HepG2 (cell line): Measurements from ENCODE around the gene TTLL4. TPM values are rescaled to one million over a fixed set of nuclear protein-coding genes. Genes with fewer than 3 reads are reported as not detected.

Experiments
- CBX5 ChIP-seq: sonication (generic); formaldehyde crosslinking; IDR thresholded peaks from 2 replicates; pipeline ENCODE4 v1.4.0; 2020; ENCODE audit warnings: missing genetic modification reagents, borderline replicate concordance
- NRL ChIP-seq: sonication (generic); formaldehyde crosslinking; IDR thresholded peaks from 2 replicates; pipeline ENCODE4 v1.5.0; 2020; ENCODE audit warnings: missing genetic modification reagents, mild to moderate bottlenecking, moderate library complexity, borderline replicate concordance
- PAWR ChIP-seq: sonication (generic); formaldehyde crosslinking; IDR thresholded peaks from 2 replicates; pipeline ENCODE4 v1.4.0; 2020; ENCODE audit warnings: missing genetic modification reagents, mild to moderate bottlenecking, borderline replicate concordance
- PRMT3 ChIP-seq: sonication (generic); formaldehyde crosslinking; IDR thresholded peaks from 2 replicates; pipeline ENCODE4 v1.8.1; 2022; ENCODE audit warnings: low read depth, mild to moderate bottlenecking, moderate library complexity, missing genetic modification reagents, borderline replicate concordance
- SOX5 ChIP-seq: IDR thresholded peaks from 2 replicates; pipeline ENCODE4 v1.6.1; 2016; ENCODE audit warnings: borderline replicate concordance
- SOX6 ChIP-seq, 2 experiments: fragments of 450-650 bp in 1 of 2; sonication (generic) in 1 of 2; formaldehyde crosslinking in 1 of 2; IDR thresholded peaks; 2 replicates each; pipeline versions ENCODE4 v1.4.0 to v1.6.1; 2017 to 2020; ENCODE audit warnings: antibody characterized with exemption in 1 of 2, mild to moderate bottlenecking in 1 of 2, missing genetic modification reagents in 1 of 2
- STAG1 ChIP-seq: sonication (generic); formaldehyde crosslinking; IDR thresholded peaks from 2 replicates; pipeline ENCODE4 v1.4.0; 2020; ENCODE audit warnings: missing genetic modification reagents
- ZBTB8A ChIP-seq: sonication (generic); formaldehyde crosslinking; IDR thresholded peaks from 2 replicates; pipeline ENCODE4 v1.4.0; 2020; ENCODE audit warnings: mild to moderate bottlenecking, low read depth, missing genetic modification reagents, borderline replicate concordance
- ZFP36 ChIP-seq: fragments of 150-350 bp; IDR thresholded peaks from 2 replicates; pipeline ENCODE4 v1.6.1; 2018; ENCODE audit warnings: borderline replicate concordance, low read length, low read depth; ENCODE audit not compliant: partially characterized antibody
- ZFP62 ChIP-seq: sonication (generic); formaldehyde crosslinking; IDR thresholded peaks from 2 replicates; pipeline ENCODE4 v1.4.0; 2020; ENCODE audit warnings: missing genetic modification reagents
- ZNF232 ChIP-seq: sonication (generic); formaldehyde crosslinking; IDR thresholded peaks from 2 replicates; pipeline ENCODE4 v1.4.0; 2020; ENCODE audit warnings: missing genetic modification reagents, borderline replicate concordance
- ZNF567 ChIP-seq: sonication (generic); formaldehyde crosslinking; IDR thresholded peaks from 2 replicates; pipeline ENCODE4 v1.8.1; 2023; ENCODE audit warnings: mild to moderate bottlenecking, missing genetic modification reagents, borderline replicate concordance
- ZNF607 ChIP-seq: sonication (generic); formaldehyde crosslinking; IDR thresholded peaks from 2 replicates; pipeline ENCODE4 v1.5.1; 2020; ENCODE audit warnings: missing genetic modification reagents, mild to moderate bottlenecking, borderline replicate concordance
- ZNF614 ChIP-seq: IDR thresholded peaks from 2 replicates; pipeline ENCODE4 v1.6.1; 2018; ENCODE audit warnings: missing biosample characterization, missing genetic modification reagents, inconsistent platforms, borderline replicate concordance
- ZNF781 ChIP-seq: sonication (generic); formaldehyde crosslinking; IDR thresholded peaks from 2 replicates; pipeline ENCODE4 v1.5.1; 2020; ENCODE audit warnings: borderline replicate concordance, mild to moderate bottlenecking, missing genetic modification reagents; ENCODE audit errors: not compliant biosample characterization
- polyA plus RNA-seq, 8 experiments: library from polyadenylated mRNA; depleted of rRNA in 3 of 8; stranded (reverse) in 7 of 8; unstranded in 1 of 8; fragments of >200 nt; fragmentation: Illumina TruSeq in 4 of 8; extraction: Trizol in 4 of 8; gene quantifications; 2 replicates each; pipeline versions ENCODE4 v1.2.1 to v1.2.3, GENCODE V29; 2011 to 2016; ENCODE audit warnings: low read depth in 4 of 8, missing spikeins in 1 of 8, mixed read lengths in 1 of 8; ENCODE audit not compliant: insufficient read depth in 1 of 8
- total RNA-seq, 5 experiments: library from RNA; depleted of rRNA; stranded (reverse); fragments of >200 nt; fragmentation: Illumina TruSeq; extraction: Trizol; gene quantifications; 2 replicates each; pipeline ENCODE4 v1.2.3, GENCODE V29; 2016; ENCODE audit warnings: low read depth in 1 of 5
- TF ChIP-seq, protein P1 (sequence below): sonication (generic); formaldehyde crosslinking; IDR thresholded peaks from 2 replicates; pipeline ENCODE4 v1.8.1; 2022; ENCODE audit warnings: low read depth, mild to moderate bottlenecking, missing genetic modification reagents
- TF ChIP-seq, protein P2 (sequence below): sonication (generic); formaldehyde crosslinking; IDR thresholded peaks from 2 replicates; pipeline ENCODE4 v1.4.0; 2020; ENCODE audit warnings: missing genetic modification reagents
- TF ChIP-seq, protein P3 (sequence below): conservative IDR thresholded peaks from 2 replicates; pipeline ENCODE4 v1.6.1; 2018; ENCODE audit warnings: missing genetic modification reagents
- TF ChIP-seq, protein P4 (sequence below): sonication (generic); formaldehyde crosslinking; IDR thresholded peaks from 2 replicates; pipeline ENCODE4 v1.4.0; 2020; ENCODE audit warnings: mild to moderate bottlenecking, missing genetic modification reagents

The TTLL4 gene
- total and polyA plus RNA-seq, 2 of the 13 experiments (the other 11 are each of a cell fraction or from before 2014, with no cell fraction given): 77.5 to 84.6 TPM

DNA sequence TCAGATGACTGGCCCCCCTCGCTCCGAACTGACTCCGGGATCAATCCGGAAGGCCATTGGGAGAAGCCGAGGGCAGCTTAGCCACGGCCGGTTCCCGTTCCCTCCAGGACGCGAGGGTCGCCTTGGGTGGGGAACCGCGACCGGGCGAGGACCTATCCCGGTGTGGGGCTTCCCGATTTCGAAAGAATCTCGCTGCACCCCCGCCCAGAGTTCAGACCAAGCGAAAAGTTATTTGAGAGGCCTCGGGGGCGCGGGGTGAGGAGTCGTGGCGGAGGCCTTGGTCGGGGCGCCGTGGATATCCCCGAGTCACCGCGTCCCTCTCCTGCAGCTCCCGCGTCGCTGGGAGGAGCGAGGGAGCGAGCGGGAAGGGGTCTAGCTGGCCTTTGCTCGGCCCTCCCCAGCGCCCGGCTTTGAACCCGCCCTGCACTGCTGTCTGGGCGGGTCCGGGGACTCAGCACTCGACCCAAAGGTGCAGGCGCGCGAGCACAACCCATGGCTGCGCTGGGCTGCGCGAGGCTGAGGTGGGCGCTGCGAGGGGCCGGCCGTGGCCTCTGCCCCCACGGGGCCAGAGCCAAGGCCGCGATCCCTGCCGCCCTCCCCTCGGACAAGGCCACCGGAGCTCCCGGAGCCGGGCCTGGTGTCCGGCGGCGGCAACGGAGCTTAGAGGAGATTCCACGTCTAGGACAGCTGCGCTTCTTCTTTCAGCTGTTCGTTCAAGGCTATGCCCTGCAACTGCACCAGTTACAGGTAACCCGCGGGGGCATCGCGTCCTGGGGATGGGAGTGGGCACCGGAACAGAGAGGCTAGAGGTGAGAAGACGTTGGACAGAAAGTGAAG is 71.3 kb downstream of the TTLL4 start, which contains the start of gene CYP27A1 (continued):
- TF ChIP-seq PAWR (CRISPR knock-in tag): no peak
- peak; percentile 84 for TF ChIP-seq ZNF232 (CRISPR knock-in tag)
- TF ChIP-seq, protein P1, sequence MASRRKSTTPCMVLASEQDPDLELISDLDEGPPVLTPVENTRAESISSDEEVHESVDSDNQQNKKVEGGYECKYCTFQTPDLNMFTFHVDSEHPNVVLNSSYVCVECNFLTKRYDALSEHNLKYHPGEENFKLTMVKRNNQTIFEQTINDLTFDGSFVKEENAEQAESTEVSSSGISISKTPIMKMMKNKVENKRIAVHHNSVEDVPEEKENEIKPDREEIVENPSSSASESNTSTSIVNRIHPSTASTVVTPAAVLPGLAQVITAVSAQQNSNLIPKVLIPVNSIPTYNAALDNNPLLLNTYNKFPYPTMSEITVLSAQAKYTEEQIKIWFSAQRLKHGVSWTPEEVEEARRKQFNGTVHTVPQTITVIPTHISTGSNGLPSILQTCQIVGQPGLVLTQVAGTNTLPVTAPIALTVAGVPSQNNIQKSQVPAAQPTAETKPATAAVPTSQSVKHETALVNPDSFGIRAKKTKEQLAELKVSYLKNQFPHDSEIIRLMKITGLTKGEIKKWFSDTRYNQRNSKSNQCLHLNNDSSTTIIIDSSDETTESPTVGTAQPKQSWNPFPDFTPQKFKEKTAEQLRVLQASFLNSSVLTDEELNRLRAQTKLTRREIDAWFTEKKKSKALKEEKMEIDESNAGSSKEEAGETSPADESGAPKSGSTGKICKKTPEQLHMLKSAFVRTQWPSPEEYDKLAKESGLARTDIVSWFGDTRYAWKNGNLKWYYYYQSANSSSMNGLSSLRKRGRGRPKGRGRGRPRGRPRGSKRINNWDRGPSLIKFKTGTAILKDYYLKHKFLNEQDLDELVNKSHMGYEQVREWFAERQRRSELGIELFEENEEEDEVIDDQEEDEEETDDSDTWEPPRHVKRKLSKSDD (CRISPR knock-in tag): no peak; the same call in 1 of the 2 replicates
- no peak; the same call in none of the 2 replicates for TF ChIP-seq ZNF614 (CRISPR knock-in tag)
- TF ChIP-seq, protein P2, sequence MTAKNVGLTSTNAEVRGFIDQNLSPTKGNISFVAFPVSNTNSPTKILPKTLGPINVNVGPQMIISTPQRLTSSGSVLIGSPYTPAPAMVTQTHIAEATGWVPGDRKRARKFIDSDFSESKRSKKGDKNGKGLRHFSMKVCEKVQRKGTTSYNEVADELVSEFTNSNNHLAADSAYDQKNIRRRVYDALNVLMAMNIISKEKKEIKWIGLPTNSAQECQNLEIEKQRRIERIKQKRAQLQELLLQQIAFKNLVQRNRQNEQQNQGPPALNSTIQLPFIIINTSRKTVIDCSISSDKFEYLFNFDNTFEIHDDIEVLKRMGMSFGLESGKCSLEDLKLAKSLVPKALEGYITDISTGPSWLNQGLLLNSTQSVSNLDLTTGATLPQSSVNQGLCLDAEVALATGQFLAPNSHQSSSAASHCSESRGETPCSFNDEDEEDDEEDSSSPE (CRISPR knock-in tag): peak; percentile 91
- TF ChIP-seq ZFP36: no peak
- TF ChIP-seq, protein P3, sequence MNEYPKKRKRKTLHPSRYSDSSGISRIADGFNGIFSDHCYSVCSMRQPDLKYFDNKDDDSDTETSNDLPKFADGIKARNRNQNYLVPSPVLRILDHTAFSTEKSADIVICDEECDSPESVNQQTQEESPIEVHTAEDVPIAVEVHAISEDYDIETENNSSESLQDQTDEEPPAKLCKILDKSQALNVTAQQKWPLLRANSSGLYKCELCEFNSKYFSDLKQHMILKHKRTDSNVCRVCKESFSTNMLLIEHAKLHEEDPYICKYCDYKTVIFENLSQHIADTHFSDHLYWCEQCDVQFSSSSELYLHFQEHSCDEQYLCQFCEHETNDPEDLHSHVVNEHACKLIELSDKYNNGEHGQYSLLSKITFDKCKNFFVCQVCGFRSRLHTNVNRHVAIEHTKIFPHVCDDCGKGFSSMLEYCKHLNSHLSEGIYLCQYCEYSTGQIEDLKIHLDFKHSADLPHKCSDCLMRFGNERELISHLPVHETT (CRISPR knock-in tag): peak; percentile 69
- TF ChIP-seq SOX5: no peak; the same call in 1 of the 2 replicates
- no peak; the same call in 1 of the 2 replicates for TF ChIP-seq CBX5
- peak; percentile 35; the same call in 1 of the 2 replicates for TF ChIP-seq STAG1 (CRISPR knock-in tag)
- peak; percentile 90; the same call in 1 of the 2 replicates for TF ChIP-seq PRMT3 (CRISPR knock-in tag)
- peak; percentile 58; the same call in 1 of the 2 replicates for TF ChIP-seq ZNF607 (CRISPR knock-in tag)
- no peak for TF ChIP-seq ZFP62
- no peak for TF ChIP-seq SOX6 (IDR thresholded peaks at IDR 0.05)
- TF ChIP-seq SOX6 (CRISPR knock-in tag; IDR thresholded peaks at IDR 0.05): peak; percentile 55
- TF ChIP-seq, protein P4, sequence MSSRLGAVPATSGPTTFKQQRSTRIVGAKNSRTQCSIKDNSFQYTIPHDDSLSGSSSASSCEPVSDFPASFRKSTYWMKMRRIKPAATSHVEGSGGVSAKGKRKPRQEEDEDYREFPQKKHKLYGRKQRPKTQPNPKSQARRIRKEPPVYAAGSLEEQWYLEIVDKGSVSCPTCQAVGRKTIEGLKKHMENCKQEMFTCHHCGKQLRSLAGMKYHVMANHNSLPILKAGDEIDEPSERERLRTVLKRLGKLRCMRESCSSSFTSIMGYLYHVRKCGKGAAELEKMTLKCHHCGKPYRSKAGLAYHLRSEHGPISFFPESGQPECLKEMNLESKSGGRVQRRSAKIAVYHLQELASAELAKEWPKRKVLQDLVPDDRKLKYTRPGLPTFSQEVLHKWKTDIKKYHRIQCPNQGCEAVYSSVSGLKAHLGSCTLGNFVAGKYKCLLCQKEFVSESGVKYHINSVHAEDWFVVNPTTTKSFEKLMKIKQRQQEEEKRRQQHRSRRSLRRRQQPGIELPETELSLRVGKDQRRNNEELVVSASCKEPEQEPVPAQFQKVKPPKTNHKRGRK: no peak; the same call in 1 of the 2 replicates
- TF ChIP-seq ZNF567 (CRISPR knock-in tag): peak; percentile 94
- TF ChIP-seq ZNF781 (CRISPR knock-in tag): peak; percentile 96
- peak; percentile 95; the same call in 1 of the 2 replicates for TF ChIP-seq ZBTB8A
- peak; percentile 94 for TF ChIP-seq NRL (CRISPR knock-in tag)
